Kasumi-1 (cell line): ENCODE data around the gene EPC2.
A peak's percentile ranks its signal among the peaks of the same experiment; 100 is the strongest.
"Not testable (repeated sequence)": the region's sequence is repeated elsewhere in the genome, so short reads cannot be mapped to it uniquely, and the experiment has no call there.

Experiments used
- DNase-seq, 2 experiments: peaks; one replicate each; lab custom pipeline; 2025; lab: John Stamatoyannopoulos, UW

The EPC2 gene

GRCh38 chr2:148674063-148675020, 29.8 kb downstream of the EPC2 start:
- DNase-seq, result peak; percentile 60 to 71

- no peak for DNase-seq
These were observed 31.2 kb downstream of the EPC2 start for GRCh38 chr2:148675708-148676107.

- DNase-seq, result not testable (repeated sequence)
These were observed 34.0 kb downstream of the EPC2 start for GRCh38 chr2:148678302-148679179.

- DNase-seq, result no peak
These were observed 35.9 kb downstream of the EPC2 start for GRCh38 chr2:148680462-148680861.

GRCh38 chr2:148681443-148681842, 36.9 kb downstream of the EPC2 start:
- DNase-seq, result no peak

GRCh38 chr2:148681862-148682261, 37.3 kb downstream of the EPC2 start:
- DNase-seq, result not testable (repeated sequence)

- no peak for DNase-seq
These were observed 40.0 kb downstream of the EPC2 start for GRCh38 chr2:148684507-148684906.

GRCh38 chr2:148687543-148687942, 43.0 kb downstream of the EPC2 start:
- DNase-seq, result peak; percentile 16 to 21

GRCh38 chr2:148688011-148688410, 43.5 kb downstream of the EPC2 start:
- DNase-seq, result not testable (repeated sequence)

GRCh38 chr2:148696985-148697384, 52.4 kb downstream of the EPC2 start:
- DNase-seq, result no peak

- no peak for DNase-seq
These were observed 55.3 kb downstream of the EPC2 start for GRCh38 chr2:148699830-148700229.

GRCh38 chr2:148701039-148701438, 56.5 kb downstream of the EPC2 start:
- no peak for DNase-seq

- no peak for DNase-seq
These were observed 57.3 kb downstream of the EPC2 start for GRCh38 chr2:148701877-148702276.

GRCh38 chr2:148702475-148702874, 57.9 kb downstream of the EPC2 start:
- no peak for DNase-seq

GRCh38 chr2:148704247-148704646, 59.7 kb downstream of the EPC2 start:
- DNase-seq, result no peak

- no peak for DNase-seq
These were observed 71.9 kb downstream of the EPC2 start for GRCh38 chr2:148716378-148716920.

GRCh38 chr2:148718039-148718438, 73.5 kb downstream of the EPC2 start:
- DNase-seq, result no peak

GRCh38 chr2:148719195-148719749, 74.7 kb downstream of the EPC2 start:
- DNase-seq, result no peak

- no peak for DNase-seq
These were observed 75.4 kb downstream of the EPC2 start for GRCh38 chr2:148719941-148720436.

- no peak for DNase-seq
These were observed 76.0 kb downstream of the EPC2 start for GRCh38 chr2:148720501-148721001.

GRCh38 chr2:148721520-148721931, 77.0 kb downstream of the EPC2 start:
- DNase-seq, result no peak
